Peyer's patch (tissue), 4 donors: ENCODE measurements around the gene TSPAN12.

ENCODE experiments used
- CTCF ChIP-seq, 6 experiments: fragments of 450-650 bp in 4 of 6; fragments of 200-600 bp in 2 of 6; sonication (generic) in 1 of 6; IDR thresholded peaks; one replicate each; pipeline ENCODE4 v1.5.1; 2017 to 2019; ENCODE audit warnings: antibody characterized with exemption in 6 of 6, mild to moderate bottlenecking in 3 of 6, moderate library complexity in 1 of 6
- POLR2A ChIP-seq, 2 donors: fragments of 450-650 bp; IDR thresholded peaks; one replicate each; pipeline ENCODE4 v1.5.1; 2017; ENCODE audit warnings: antibody characterized with exemption in 2 of 2, mild to moderate bottlenecking in 2 of 2, moderate library complexity in 2 of 2

GRCh38 chr7:120860156-120860555 is 2.2 kb upstream of the TSPAN12 start:
- no peak for TF ChIP-seq CTCF (IDR thresholded peaks at IDR 0.05)
- TF ChIP-seq POLR2A (IDR thresholded peaks at IDR 0.05): no peak
